GM18858 (cell line): ENCODE results near the gene PEX12.
"Not testable (repeated sequence)": the region's sequence is repeated elsewhere in the genome, so short reads cannot be mapped to it uniquely, and the experiment has no call there.

Source experiments
- ATAC-seq: cut with Tn5 transposase; IDR thresholded peaks from one replicate; pipeline ENCODE4 v1.9.1; 2021; ENCODE audit not compliant: unreplicated experiment

Gene PEX12

GRCh38 chr17:35578197-35578928 lies at the start of gene PEX12:
Gene PEX12 (minus strand): TSS chr17:35578571. CDS start chr17:35578021, 550 bp downstream.
- ATAC-seq = no peak

GRCh38 chr17:35627417-35627816 lies 49.0 kb upstream of the PEX12 start:
- no peak for ATAC-seq

- ATAC-seq = no peak
Measured at GRCh38 chr17:35621768-35622167, 43.4 kb upstream of the PEX12 start.

- no peak for ATAC-seq
Measured at GRCh38 chr17:35618628-35619027, 40.3 kb upstream of the PEX12 start.

- no peak for ATAC-seq
Measured at GRCh38 chr17:35617505-35617904, 39.1 kb upstream of the PEX12 start.

- no peak for ATAC-seq
Measured at GRCh38 chr17:35616536-35616935, 38.2 kb upstream of the PEX12 start.

GRCh38 chr17:35614810-35615209 lies 36.4 kb upstream of the PEX12 start:
- no peak for ATAC-seq

- ATAC-seq = no peak
Measured at GRCh38 chr17:35612924-35613521, 34.7 kb upstream of the PEX12 start.

GRCh38 chr17:35610746-35611145 lies 32.4 kb upstream of the PEX12 start:
- not testable (repeated sequence) for ATAC-seq

- no peak for ATAC-seq
Measured at GRCh38 chr17:35609831-35610230, 31.5 kb upstream of the PEX12 start.

- no peak for ATAC-seq
Measured at GRCh38 chr17:35607239-35607847, 29.0 kb upstream of the PEX12 start.

GRCh38 chr17:35605678-35606077 lies 27.3 kb upstream of the PEX12 start:
- no peak for ATAC-seq

- no peak for ATAC-seq
Measured at GRCh38 chr17:35603674-35604073, 25.3 kb upstream of the PEX12 start.

- ATAC-seq = no peak
Measured at GRCh38 chr17:35597604-35598003, 19.2 kb upstream of the PEX12 start.

- no peak for ATAC-seq
Measured at GRCh38 chr17:35596530-35597233, 18.3 kb upstream of the PEX12 start.

- ATAC-seq = no peak
Measured at GRCh38 chr17:35596072-35596471, 17.7 kb upstream of the PEX12 start.

GRCh38 chr17:35588196-35588920 lies 10.0 kb upstream of the PEX12 start:
- no peak for ATAC-seq

GRCh38 chr17:35587074-35587961 lies 8.9 kb upstream of the PEX12 start, which contains the start of gene AP2B1:
Gene AP2B1 (plus strand): TSS chr17:35587322. CDS start chr17:35594031, 6,709 bp downstream.
- ATAC-seq = peak; percentile 73

GRCh38 chr17:35586569-35587073 lies 8.2 kb upstream of the PEX12 start:
- ATAC-seq = no peak

GRCh38 chr17:35584061-35584460 lies 5.7 kb upstream of the PEX12 start:
- no peak for ATAC-seq
